Osteocyte (in vitro differentiated cells): ENCODE data around the gene SLC1A4. TPM values are rescaled to one million over a fixed set of nuclear protein-coding genes. Genes with fewer than 3 reads are reported as not detected.
"Not testable (repeated sequence)": the region's sequence is repeated elsewhere in the genome, so short reads cannot be mapped to it uniquely, and the experiment has no call there.

Experiments
- DNase-seq: peaks from one replicate; pipeline ENCODE4 v3.0.0; 2021; ENCODE audit warnings: mixed read lengths; ENCODE audit not compliant: unreplicated experiment; ENCODE audit errors: extremely low spot score
- H3K27ac Mint-ChIP-seq: one replicate; pipeline ENCODE4 v1.8.0; 2021; ENCODE audit warnings: mild to moderate bottlenecking, mixed read lengths; ENCODE audit not compliant: unreplicated experiment
- H3K27me3 Mint-ChIP-seq: one replicate; pipeline ENCODE4 v1.8.0; 2021; ENCODE audit warnings: mixed read lengths; ENCODE audit not compliant: unreplicated experiment
- H3K36me3 Mint-ChIP-seq: one replicate; pipeline ENCODE4 v1.8.0; 2021; ENCODE audit warnings: mixed read lengths; ENCODE audit not compliant: unreplicated experiment
- H3K4me1 Mint-ChIP-seq: one replicate; pipeline ENCODE4 v1.8.0; 2021; ENCODE audit warnings: mixed read lengths; ENCODE audit not compliant: unreplicated experiment
- H3K4me3 Mint-ChIP-seq: one replicate; pipeline ENCODE4 v1.8.0; 2021; ENCODE audit warnings: mild to moderate bottlenecking, moderate library complexity, mixed read lengths; ENCODE audit not compliant: unreplicated experiment
- H3K9me3 Mint-ChIP-seq: one replicate; pipeline ENCODE4 v1.8.0; 2021; ENCODE audit warnings: mixed read lengths; ENCODE audit not compliant: unreplicated experiment
- CTCF ChIP-seq: fragments of 200-600 bp; sonication (generic); IDR thresholded peaks from 2 replicates; pipeline ENCODE4 v1.5.0; 2021; ENCODE audit warnings: antibody characterized with exemption, mild to moderate bottlenecking, moderate library complexity
- total RNA-seq: library from RNA; stranded (reverse); gene quantifications from 2 replicates; pipeline ENCODE4 v1.2.1, GENCODE V29; 2021

SLC1A4 gene
- total RNA-seq, 1 donor from 2014 or later = 78.7 TPM

- Mint-ChIP-seq H3K27me3 (no peaks in the 10 kb centered on the region), H3K36me3 (no peaks in the 10 kb centered on the region), H3K4me1 (no peaks in the 10 kb centered on the region), H3K4me3 (no peak overlapping the region), H3K9me3 (no peaks in the 10 kb centered on the region), H3K27ac (no peak overlapping the region)
- no peak for TF ChIP-seq CTCF
- no peak for DNase-seq
Observed at GRCh38 chr2:64966017-64966416, 23.2 kb upstream of the SLC1A4 start.

- H3K9me3 Mint-ChIP-seq = no peaks in the 10 kb centered on the region
- no peak overlapping the region for H3K4me3 Mint-ChIP-seq
- no peaks in the 10 kb centered on the region for H3K4me1 Mint-ChIP-seq
Observed at GRCh38 chr2:64966839-64967238, 22.4 kb upstream of the SLC1A4 start.

GRCh38 chr2:64967601-64968000, 21.6 kb upstream of the SLC1A4 start:
- TF ChIP-seq CTCF = no peak
- Mint-ChIP-seq H3K4me1 (no peaks in the 10 kb centered on the region), H3K9me3 (no peaks in the 10 kb centered on the region), H3K27me3 (no peaks in the 10 kb centered on the region), H3K4me3 (no peak overlapping the region), H3K36me3 (no peaks in the 10 kb centered on the region), H3K27ac (no peak overlapping the region)
- no peak for DNase-seq

More at GRCh38 chr2:64966839-64967238, 22.4 kb upstream of the SLC1A4 start:
- DNase-seq = no peak
- H3K27me3 Mint-ChIP-seq = no peaks in the 10 kb centered on the region
- no peak overlapping the region for H3K27ac Mint-ChIP-seq
- no peaks in the 10 kb centered on the region for H3K36me3 Mint-ChIP-seq
- TF ChIP-seq CTCF = no peak

- not testable (repeated sequence) for H3K9me3 Mint-ChIP-seq, H3K4me3 Mint-ChIP-seq, H3K36me3 Mint-ChIP-seq, H3K4me1 Mint-ChIP-seq, H3K27me3 Mint-ChIP-seq, H3K27ac Mint-ChIP-seq, DNase-seq
Observed at GRCh38 chr2:64969086-64969485, 20.1 kb upstream of the SLC1A4 start.

GRCh38 chr2:64970495-64970894, 18.7 kb upstream of the SLC1A4 start:
- Mint-ChIP-seq H3K27ac (no peak overlapping the region), H3K4me3 (no peak overlapping the region), H3K9me3 (no peaks in the 10 kb centered on the region), H3K4me1 (peaks cover 16% of the 10 kb centered on the region), H3K36me3 (no peaks in the 10 kb centered on the region), H3K27me3 (no peaks in the 10 kb centered on the region)
- TF ChIP-seq CTCF = no peak
- DNase-seq = no peak

- no peak for DNase-seq
- Mint-ChIP-seq H3K9me3 (no peaks in the 10 kb centered on the region), H3K4me3 (no peak overlapping the region), H3K4me1 (peaks cover 28% of the 10 kb centered on the region), H3K36me3 (no peaks in the 10 kb centered on the region), H3K27me3 (no peaks in the 10 kb centered on the region), H3K27ac (no peak overlapping the region)
- TF ChIP-seq CTCF = no peak
Observed at GRCh38 chr2:64972426-64972825, 16.8 kb upstream of the SLC1A4 start.
